Measurements from ENCODE around the gene UBE3B. TPM values are rescaled to one million over a fixed set of nuclear protein-coding genes. Genes with fewer than 3 reads are reported as not detected.

Gene UBE3B
- total and polyA plus RNA-seq, 2 experiments from 2014 or later: 20.1 to 35.5 TPM

- Histone ChIP-seq H3K4me2 (no peak overlapping the region), H3K4me1 (ENCODE audit: insufficient read depth) (peaks cover 5% of the 10 kb centered on the region), H3K4me3 (no peak overlapping the region), H4K20me1 (ENCODE audit: insufficient read depth, poor library complexity, severe bottlenecking) (no peaks in the 10 kb centered on the region), H3K9me3 (ENCODE audit: low read depth) (no peaks in the 10 kb centered on the region), H3K36me3 (replicated peaks; ENCODE audit: insufficient read depth, low read depth) (no peaks in the 10 kb centered on the region), H3K27me3 (no peaks in the 10 kb centered on the region), H3K27ac (no peak overlapping the region), H3K79me2 (no peaks in the 10 kb centered on the region), H2AFZ (no peak overlapping the region), H3K9me2 (replicated peaks; ENCODE audit: insufficient read depth) (no peaks in the 10 kb centered on the region)
- TF ChIP-seq EZH2 (IDR thresholded peaks at IDR 0.05; ENCODE audit: borderline replicate concordance): no peak
- TF ChIP-seq EZH2phosphoT487 (IDR thresholded peaks at IDR 0.05; ENCODE audit: low read depth, severe bottlenecking, unreplicated experiment): no peak
- TF ChIP-seq, protein P1, sequence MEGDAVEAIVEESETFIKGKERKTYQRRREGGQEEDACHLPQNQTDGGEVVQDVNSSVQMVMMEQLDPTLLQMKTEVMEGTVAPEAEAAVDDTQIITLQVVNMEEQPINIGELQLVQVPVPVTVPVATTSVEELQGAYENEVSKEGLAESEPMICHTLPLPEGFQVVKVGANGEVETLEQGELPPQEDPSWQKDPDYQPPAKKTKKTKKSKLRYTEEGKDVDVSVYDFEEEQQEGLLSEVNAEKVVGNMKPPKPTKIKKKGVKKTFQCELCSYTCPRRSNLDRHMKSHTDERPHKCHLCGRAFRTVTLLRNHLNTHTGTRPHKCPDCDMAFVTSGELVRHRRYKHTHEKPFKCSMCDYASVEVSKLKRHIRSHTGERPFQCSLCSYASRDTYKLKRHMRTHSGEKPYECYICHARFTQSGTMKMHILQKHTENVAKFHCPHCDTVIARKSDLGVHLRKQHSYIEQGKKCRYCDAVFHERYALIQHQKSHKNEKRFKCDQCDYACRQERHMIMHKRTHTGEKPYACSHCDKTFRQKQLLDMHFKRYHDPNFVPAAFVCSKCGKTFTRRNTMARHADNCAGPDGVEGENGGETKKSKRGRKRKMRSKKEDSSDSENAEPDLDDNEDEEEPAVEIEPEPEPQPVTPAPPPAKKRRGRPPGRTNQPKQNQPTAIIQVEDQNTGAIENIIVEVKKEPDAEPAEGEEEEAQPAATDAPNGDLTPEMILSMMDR (IDR thresholded peaks at IDR 0.05; ENCODE audit: poor library complexity): no peak
- DNase-seq (ENCODE audit: low spot score): no peak
- 77% methylated on average over 12 of the region's 12 CpGs for WGBS (ENCODE audit: low lambda C conversion rate, missing lambda C conversion rate)
These were observed 80.4 kb downstream of the UBE3B start for GRCh38 chr12:109557805-109558204.

DNA sequence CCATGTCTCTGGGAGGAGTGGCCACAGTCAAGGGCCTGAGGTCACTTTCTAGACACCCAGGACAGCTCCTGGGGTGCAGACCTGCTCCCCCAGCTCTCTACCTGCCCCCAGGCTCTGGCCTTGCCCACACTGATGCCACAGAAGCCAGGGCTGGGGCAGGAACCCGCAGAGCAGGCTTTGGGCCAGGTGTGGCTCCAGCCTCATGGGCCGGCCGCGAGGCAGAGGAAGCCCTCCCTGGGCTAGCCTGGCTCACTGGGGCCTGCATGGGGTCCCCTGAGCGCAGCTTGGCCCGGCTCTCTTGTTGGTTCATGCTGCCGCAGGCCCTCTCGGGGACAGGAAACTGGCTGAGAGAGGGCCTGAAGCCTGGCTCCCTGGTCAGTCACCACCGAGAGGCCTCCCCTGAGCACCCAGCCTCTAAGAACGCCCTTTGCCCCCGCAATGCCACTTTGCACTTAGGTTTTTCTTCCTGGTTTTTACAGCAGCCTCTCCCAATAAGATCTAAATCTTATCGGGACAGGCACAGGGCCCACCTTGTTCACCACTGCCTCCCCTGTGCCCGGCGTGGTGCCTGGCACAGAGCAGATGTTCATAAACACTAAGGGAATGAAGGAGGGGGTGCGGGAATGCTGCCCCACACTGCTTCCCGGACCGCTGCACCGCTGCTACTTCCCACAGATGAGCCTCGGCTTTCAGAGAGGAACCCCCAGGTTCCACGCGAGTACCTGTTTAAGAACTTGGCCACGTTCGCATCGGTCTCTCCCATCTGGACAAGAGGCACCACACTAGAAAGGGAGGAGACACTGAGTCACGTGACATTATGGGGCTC is 81.2 kb downstream of the UBE3B start:
- 91% methylated on average over 25 of the region's 25 CpGs for WGBS (ENCODE audit: low lambda C conversion rate, missing lambda C conversion rate)

GRCh38 chr12:109559200-109559505 is 81.7 kb downstream of the UBE3B start:
- no peak overlapping the region for H3K4me3 ChIP-seq
- no peaks in the 10 kb centered on the region for H3K9me2 ChIP-seq (replicated peaks; ENCODE audit: insufficient read depth)
- H3K4me2 ChIP-seq: no peak overlapping the region
- H2AFZ ChIP-seq: no peak overlapping the region
- no peaks in the 10 kb centered on the region for H3K9me3 ChIP-seq (ENCODE audit: low read depth)
- TF ChIP-seq, protein P1 (IDR thresholded peaks at IDR 0.05; ENCODE audit: poor library complexity): no peak
- no peak for TF ChIP-seq EZH2 (IDR thresholded peaks at IDR 0.05; ENCODE audit: borderline replicate concordance)
- TF ChIP-seq EZH2phosphoT487 (IDR thresholded peaks at IDR 0.05; ENCODE audit: low read depth, severe bottlenecking, unreplicated experiment): no peak
- no peaks in the 10 kb centered on the region for H3K27me3 ChIP-seq
- no peaks in the 10 kb centered on the region for H4K20me1 ChIP-seq (ENCODE audit: insufficient read depth, poor library complexity, severe bottlenecking)
- H3K27ac ChIP-seq: no peak overlapping the region
- DNase-seq (ENCODE audit: low spot score): no peak
- H3K4me1 ChIP-seq (ENCODE audit: insufficient read depth): peaks cover 5% of the 10 kb centered on the region
- no peaks in the 10 kb centered on the region for H3K36me3 ChIP-seq (replicated peaks; ENCODE audit: insufficient read depth, low read depth)
- 85% methylated on average over 6 of the region's 6 CpGs for WGBS (ENCODE audit: low lambda C conversion rate, missing lambda C conversion rate)
- H3K79me2 ChIP-seq: no peaks in the 10 kb centered on the region

More for the DNA sequence above, 81.2 kb downstream of the UBE3B start:
- H2AFZ ChIP-seq: no peak overlapping the region
- peaks cover 5% of the 10 kb centered on the region for H3K4me1 ChIP-seq (ENCODE audit: insufficient read depth)
- H3K79me2 ChIP-seq: no peaks in the 10 kb centered on the region
- no peak overlapping the region for H3K27ac ChIP-seq
- H3K9me3 ChIP-seq (ENCODE audit: low read depth): no peaks in the 10 kb centered on the region
- H3K4me2 ChIP-seq: no peak overlapping the region
- no peaks in the 10 kb centered on the region for H3K36me3 ChIP-seq (replicated peaks; ENCODE audit: insufficient read depth, low read depth)
- H4K20me1 ChIP-seq (ENCODE audit: insufficient read depth, poor library complexity, severe bottlenecking): no peaks in the 10 kb centered on the region
- H3K27me3 ChIP-seq: no peaks in the 10 kb centered on the region
- H3K9me2 ChIP-seq (replicated peaks; ENCODE audit: insufficient read depth): no peaks in the 10 kb centered on the region
- H3K4me3 ChIP-seq: no peak overlapping the region
- DNase-seq (ENCODE audit: low spot score): no peak
- TF ChIP-seq EZH2 (IDR thresholded peaks at IDR 0.05; ENCODE audit: borderline replicate concordance) (no peak), EZH2phosphoT487 (IDR thresholded peaks at IDR 0.05; ENCODE audit: low read depth, severe bottlenecking, unreplicated experiment) (no peak)
- TF ChIP-seq, protein P1 (IDR thresholded peaks at IDR 0.05; ENCODE audit: poor library complexity): no peak

Measured in hepatocyte (in vitro differentiated cells).